Effector memory CD4-positive, alpha-beta T cell (primary cell): Measurements from ENCODE around the gene LRRC45.
A peak's percentile ranks its signal among the peaks of the same experiment; 100 is the strongest.

ENCODE experiments used
- DNase-seq, 3 donors: peaks; one replicate each; pipeline ENCODE4 v3.0.0-alpha.2; 2020
- H3K27ac ChIP-seq: 2 replicates; pipeline ENCODE4 v1.7.0; 2013; ENCODE audit warnings: mild to moderate bottlenecking, low read length, moderate library complexity; ENCODE audit not compliant: insufficient read depth, poor library complexity, severe bottlenecking
- H3K27me3 ChIP-seq: replicated peaks from 2 replicates; pipeline ENCODE4 v1.7.0; 2013; ENCODE audit warnings: mild to moderate bottlenecking, low read length; ENCODE audit not compliant: insufficient read depth, control insufficient read depth, poor library complexity, severe bottlenecking
- H3K36me3 ChIP-seq: 2 replicates; pipeline ENCODE4 v1.7.0; 2013; ENCODE audit warnings: mild to moderate bottlenecking, low read length, moderate library complexity; ENCODE audit not compliant: control insufficient read depth, insufficient read depth
- H3K4me1 ChIP-seq: 2 replicates; pipeline ENCODE4 v1.7.0; 2013; ENCODE audit warnings: low read length, mild to moderate bottlenecking; ENCODE audit not compliant: control insufficient read depth, insufficient read depth, poor library complexity, severe bottlenecking
- H3K4me3 ChIP-seq: 2 replicates; pipeline ENCODE4 v1.7.0; 2013; ENCODE audit warnings: low read length, low read depth, mild to moderate bottlenecking; ENCODE audit not compliant: insufficient read depth, poor library complexity, severe bottlenecking
- H3K9me3 ChIP-seq: 2 replicates; pipeline ENCODE4 v1.7.0; 2013; ENCODE audit warnings: mild to moderate bottlenecking, low read length, moderate library complexity; ENCODE audit not compliant: control insufficient read depth

Gene LRRC45

DNA sequence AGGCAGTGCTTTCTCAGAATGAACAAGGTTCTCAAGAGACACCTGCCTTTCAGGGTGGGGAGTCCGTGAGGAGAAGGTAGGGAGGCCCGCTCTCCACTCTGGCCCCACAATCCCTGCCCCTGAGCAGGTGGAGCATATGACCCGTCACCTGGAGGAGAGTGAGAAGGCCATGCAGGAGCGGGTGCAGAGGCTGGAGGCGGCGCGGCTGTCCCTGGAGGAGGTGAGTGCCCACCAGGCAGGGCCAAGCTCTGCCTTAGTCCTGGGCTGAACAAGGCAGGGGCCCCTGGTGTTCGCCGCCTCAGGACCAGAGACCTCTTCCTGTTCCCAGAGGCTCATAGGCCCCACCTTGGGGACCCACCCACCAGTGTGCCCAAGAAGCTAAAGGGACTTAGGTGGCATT is 5.9 kb downstream of the LRRC45 start:
- H3K36me3 ChIP-seq = no peaks in the 10 kb centered on the region
- no peak overlapping the region for H3K27ac ChIP-seq
- no peaks in the 10 kb centered on the region for H3K27me3 ChIP-seq
- DNase-seq = no peak
- H3K4me1 ChIP-seq = peaks cover 18% of the 10 kb centered on the region
- no peaks in the 10 kb centered on the region for H3K9me3 ChIP-seq
- no peak overlapping the region for H3K4me3 ChIP-seq

DNA sequence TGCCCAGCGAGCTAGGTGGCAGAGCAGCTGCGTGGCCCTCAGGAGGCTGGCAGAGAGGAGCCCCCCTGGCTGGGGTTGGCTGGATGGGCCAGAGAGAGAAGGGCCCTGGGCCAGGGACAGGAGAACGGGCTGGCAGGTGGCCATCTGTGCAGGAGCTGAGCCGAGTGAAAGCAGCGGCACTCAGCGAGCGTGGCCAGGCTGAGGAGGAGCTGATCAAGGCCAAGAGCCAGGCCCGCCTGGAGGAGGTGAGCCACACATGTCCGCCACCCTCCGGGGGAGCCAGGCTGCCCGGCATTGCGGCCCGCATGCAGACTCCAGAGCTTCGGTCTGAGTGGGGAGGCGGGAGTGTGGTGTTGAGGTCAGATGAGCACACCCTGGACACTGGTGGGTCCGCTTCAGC is 6.3 kb downstream of the LRRC45 start:
- Histone ChIP-seq H3K36me3 (no peaks in the 10 kb centered on the region), H3K4me1 (peaks cover 14% of the 10 kb centered on the region), H3K9me3 (no peaks in the 10 kb centered on the region), H3K27ac (no peak overlapping the region), H3K27me3 (no peaks in the 10 kb centered on the region), H3K4me3 (no peak overlapping the region)
- DNase-seq = no peak

- peak overlapping the region; percentile 28 for H3K27ac ChIP-seq
- no peaks in the 10 kb centered on the region for H3K9me3 ChIP-seq
- peaks cover 13% of the 10 kb centered on the region for H3K4me1 ChIP-seq
- no peaks in the 10 kb centered on the region for H3K27me3 ChIP-seq
- no peaks in the 10 kb centered on the region for H3K36me3 ChIP-seq
- DNase-seq = no peak
- H3K4me3 ChIP-seq = peak overlapping the region; percentile 57
Observed at GRCh38 chr17:82029990-82030469, 6.9 kb downstream of the LRRC45 start.

DNA sequence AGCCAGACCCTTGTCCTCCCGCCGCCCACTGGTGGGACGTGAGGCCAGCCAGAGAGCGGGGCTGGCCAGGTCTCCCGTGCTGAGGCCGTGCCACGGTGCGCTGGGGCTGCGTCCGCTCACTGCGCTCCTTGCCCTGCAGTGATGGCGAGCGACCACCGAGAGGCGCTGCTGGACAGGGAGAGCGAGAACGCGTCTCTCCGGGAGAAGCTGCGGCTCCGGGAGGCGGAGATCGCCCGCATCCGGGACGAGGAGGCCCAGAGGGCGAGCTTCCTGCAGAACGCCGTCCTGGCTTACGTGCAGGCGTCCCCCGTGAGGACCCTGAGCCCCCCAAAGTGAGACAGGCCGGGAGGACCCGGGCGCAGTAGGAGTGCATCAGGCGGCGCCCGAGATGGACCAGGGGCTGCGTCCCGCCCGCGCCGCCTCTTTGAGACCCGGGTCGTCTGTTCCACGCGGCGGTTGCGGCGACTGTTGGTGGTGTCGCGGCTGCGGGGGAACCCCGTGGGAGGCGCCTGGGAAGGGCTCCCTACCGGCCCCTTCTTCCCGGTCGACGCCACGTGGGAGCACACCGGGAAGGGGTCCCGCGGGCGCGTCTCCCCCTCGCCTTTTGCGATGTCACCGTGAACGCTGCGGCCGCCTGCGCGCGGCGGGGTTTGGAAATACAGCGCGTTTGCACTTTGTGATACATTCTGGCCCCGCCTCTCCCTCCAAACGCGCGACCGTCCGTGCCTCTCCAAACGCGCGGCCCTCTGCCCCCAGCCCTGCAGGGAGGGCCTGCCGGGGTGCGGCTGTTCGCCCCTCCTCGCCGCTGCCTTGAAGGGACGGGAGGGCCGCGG is 7.6 kb downstream of the LRRC45 start:
- H3K36me3 ChIP-seq = no peaks in the 10 kb centered on the region
- peaks cover 15% of the 10 kb centered on the region for H3K4me1 ChIP-seq
- no peaks in the 10 kb centered on the region for H3K27me3 ChIP-seq
- H3K4me3 ChIP-seq = peak overlapping the region; percentile 57
- H3K27ac ChIP-seq = peak overlapping the region; percentile 28
- no peaks in the 10 kb centered on the region for H3K9me3 ChIP-seq
- DNase-seq = peak; percentile 67 to 73 (median 68)

- Histone ChIP-seq H3K4me3 (peak within 1 kb of the TSS; percentile 57), H3K27ac (peak within 1 kb of the TSS; percentile 28), H3K4me1 (peaks cover 23% of the 10 kb centered on the region), H3K27me3 (no peaks in the 10 kb centered on the region), H3K9me3 (no peaks in the 10 kb centered on the region), H3K36me3 (no peaks in the 10 kb centered on the region)
- DNase-seq = no peak
Observed at GRCh38 chr17:82031303-82031884, 8.3 kb downstream of the LRRC45 start, which contains the start of gene RAC3. RAC3 (plus strand) TSS chr17:82031678; CDS start chr17:82031762, 84 bp downstream.

DNA sequence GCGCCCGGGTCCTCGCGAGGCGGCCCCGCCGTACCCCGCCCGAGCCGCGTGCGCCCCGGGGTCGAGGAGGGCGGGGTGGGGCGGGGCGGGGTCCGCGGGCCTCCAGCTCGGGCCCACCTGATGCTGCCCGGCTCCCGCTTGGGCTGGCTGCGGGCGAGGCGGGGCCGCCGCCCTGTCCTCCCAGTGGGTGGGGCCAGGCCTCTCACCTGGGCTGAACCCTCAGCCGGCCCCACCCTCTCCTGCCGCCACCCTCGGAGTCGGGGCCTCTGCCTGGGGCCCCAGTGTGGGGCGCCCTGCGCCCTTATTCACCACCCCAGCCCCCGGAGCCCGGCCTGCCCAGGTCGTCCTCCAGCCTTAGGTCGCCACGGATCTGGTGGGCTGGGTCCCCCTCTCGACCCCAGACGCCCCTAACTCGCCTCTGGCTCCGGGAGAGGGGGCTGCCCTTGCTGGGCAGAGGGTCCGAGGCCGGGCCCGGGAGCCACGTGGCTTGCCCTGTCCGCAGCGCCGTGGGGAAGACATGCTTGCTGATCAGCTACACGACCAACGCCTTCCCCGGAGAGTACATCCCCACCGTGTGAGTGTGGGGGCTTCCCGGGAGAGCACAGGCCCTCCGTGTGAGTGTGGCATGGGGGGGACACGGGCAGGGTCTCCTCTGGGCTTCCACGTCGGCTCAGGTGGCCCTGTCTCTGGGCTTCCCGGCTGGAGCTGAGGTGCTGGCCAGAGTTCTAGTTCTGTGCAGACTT is 9.0 kb downstream of the LRRC45 start:
- Histone ChIP-seq H3K4me1 (peaks cover 29% of the 10 kb centered on the region), H3K27ac (no peak overlapping the region), H3K4me3 (peak overlapping the region; percentile 42), H3K27me3 (no peaks in the 10 kb centered on the region), H3K36me3 (no peaks in the 10 kb centered on the region), H3K9me3 (no peaks in the 10 kb centered on the region)
- DNase-seq = peak in 2 of 3 donors; percentile 9 to 37

GRCh38 chr17:82033359-82034085 is 10.4 kb downstream of the LRRC45 start:
- H3K27ac ChIP-seq = no peak overlapping the region
- H3K4me3 ChIP-seq = no peak overlapping the region
- H3K27me3 ChIP-seq = no peaks in the 10 kb centered on the region
- peaks cover 29% of the 10 kb centered on the region for H3K4me1 ChIP-seq
- no peaks in the 10 kb centered on the region for H3K9me3 ChIP-seq
- no peak for DNase-seq
- H3K36me3 ChIP-seq = no peaks in the 10 kb centered on the region

DNA sequence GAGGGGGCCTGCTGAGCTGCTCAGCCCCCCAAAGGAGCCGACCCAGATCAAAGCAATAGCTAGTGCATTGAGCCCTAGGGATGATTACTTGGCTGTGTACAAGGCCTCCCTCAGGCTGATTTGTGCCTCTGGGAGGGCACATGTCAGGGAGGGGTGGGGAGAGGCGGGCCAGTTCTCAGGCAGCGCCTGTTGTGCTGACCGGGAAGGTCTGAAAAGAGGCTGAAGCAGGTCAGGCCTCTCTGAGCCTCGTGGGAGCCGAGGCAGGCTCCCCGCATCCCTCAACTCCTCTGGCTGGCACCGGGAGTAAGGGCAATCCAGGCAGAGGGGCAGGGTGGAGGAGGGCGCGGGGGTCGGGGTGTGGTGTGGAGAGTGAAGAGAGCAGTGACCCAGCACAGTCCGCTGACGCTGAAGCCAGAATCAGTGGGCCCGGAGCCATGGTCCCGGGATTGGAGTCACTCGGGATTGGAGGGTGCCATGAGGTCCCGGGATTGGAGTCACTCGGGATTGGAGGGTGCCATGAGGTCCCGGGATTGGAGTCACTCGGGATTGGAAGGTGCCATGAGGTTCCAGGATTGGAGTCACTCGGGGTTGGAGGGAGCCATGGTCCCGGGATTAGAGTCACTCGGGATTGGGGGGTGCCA is 11.4 kb downstream of the LRRC45 start:
- Histone ChIP-seq H3K4me1 (peaks cover 29% of the 10 kb centered on the region), H3K27ac (no peak overlapping the region), H3K36me3 (no peaks in the 10 kb centered on the region), H3K4me3 (no peak overlapping the region), H3K9me3 (no peaks in the 10 kb centered on the region), H3K27me3 (no peaks in the 10 kb centered on the region)
- no peak for DNase-seq

- no peak overlapping the region for H3K4me3 ChIP-seq
- DNase-seq = no peak
- H3K27ac ChIP-seq = no peak overlapping the region
- H3K36me3 ChIP-seq = no peaks in the 10 kb centered on the region
- no peaks in the 10 kb centered on the region for H3K9me3 ChIP-seq
- no peaks in the 10 kb centered on the region for H3K27me3 ChIP-seq
- H3K4me1 ChIP-seq = peaks cover 21% of the 10 kb centered on the region
Observed at GRCh38 chr17:82035488-82035887, 12.4 kb downstream of the LRRC45 start.
